ENCODE measurements around the gene TCAF2. TPM values are rescaled to one million over a fixed set of nuclear protein-coding genes. Genes with fewer than 3 reads are reported as not detected.
"Not testable (repeated sequence)": the region's sequence is repeated elsewhere in the genome, so short reads cannot be mapped to it uniquely, and the experiment has no call there.

The TCAF2 gene
- 4.8 TPM for total RNA-seq

DNA sequence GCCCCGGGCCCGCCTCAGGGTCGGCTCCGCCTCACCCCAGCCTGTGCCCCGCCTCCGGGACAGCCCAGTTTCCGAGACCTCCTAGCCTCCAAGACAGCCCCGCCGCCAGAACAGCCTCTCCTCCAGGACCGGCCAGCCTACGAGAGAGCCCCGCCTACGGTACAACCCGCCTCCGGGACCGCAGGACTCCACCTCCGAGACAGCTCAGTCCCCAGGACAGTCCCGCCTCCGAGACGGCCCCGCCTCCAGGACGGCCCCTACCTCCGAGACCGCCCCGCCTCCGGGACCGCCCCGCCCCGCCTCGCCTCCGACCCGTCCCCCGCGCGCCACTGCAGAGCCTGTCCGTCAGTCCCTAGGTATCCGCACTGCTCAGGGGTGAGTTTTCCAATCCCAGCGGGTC, at the start of gene TCAF2:
Gene TCAF2, plus strand, starts transcription at position 329 of the 400 bp plus-strand sequence.
- not testable (repeated sequence) for DNase-seq

DNA sequence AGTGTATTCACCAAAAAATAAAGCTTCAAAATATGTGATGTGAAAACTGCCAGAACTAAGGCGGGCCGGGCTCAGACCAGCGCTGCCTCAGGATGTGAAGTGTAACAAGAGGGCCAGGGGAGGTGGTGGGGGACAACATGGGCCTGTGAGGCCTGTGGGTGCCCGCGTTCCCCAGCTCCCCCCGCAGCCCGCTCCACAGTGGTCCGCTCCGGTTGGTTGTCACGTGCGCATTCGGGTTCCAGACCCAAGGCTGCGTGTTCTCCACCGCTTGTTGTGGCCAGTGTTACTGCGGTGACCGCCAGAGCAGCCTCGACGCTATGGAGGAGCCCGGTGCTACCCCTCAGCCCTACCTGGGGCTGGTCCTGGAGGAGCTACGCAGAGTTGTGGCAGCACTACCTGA, 49.3 kb upstream of the TCAF2 start, which contains the start of gene CTAGE15:
Gene CTAGE15, plus strand, starts transcription at position 301 of the 400 bp plus-strand sequence. Its CDS starts 17 bp downstream, at position 318.
- DNase-seq, result not testable (repeated sequence)

DNA sequence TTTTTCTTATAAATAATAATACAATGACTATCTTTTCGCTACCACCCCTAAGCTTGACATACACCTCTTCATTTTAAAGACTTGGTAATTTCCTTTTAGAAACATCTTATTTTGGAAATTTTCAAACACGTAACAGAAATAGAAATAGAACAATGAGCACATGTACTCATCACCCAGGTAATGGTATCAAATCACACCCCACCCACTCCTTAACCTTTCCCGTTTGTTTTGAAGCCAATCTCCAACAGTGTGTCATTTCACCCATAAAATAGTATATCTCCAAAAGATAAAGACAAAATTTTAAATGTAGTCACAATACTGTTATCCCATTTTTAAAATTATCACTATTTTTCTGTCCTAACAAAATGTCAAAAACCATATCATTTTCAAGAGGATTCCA, 32.6 kb upstream of the TCAF2 start:
- DNase-seq, result not testable (repeated sequence)

- DNase-seq, result not testable (repeated sequence)
Measured at GRCh38 chr7:143589897-143590296, 30.9 kb upstream of the TCAF2 start.

- DNase-seq, result not testable (repeated sequence)
Measured at GRCh38 chr7:143598086-143598485, 22.7 kb upstream of the TCAF2 start.

DNA sequence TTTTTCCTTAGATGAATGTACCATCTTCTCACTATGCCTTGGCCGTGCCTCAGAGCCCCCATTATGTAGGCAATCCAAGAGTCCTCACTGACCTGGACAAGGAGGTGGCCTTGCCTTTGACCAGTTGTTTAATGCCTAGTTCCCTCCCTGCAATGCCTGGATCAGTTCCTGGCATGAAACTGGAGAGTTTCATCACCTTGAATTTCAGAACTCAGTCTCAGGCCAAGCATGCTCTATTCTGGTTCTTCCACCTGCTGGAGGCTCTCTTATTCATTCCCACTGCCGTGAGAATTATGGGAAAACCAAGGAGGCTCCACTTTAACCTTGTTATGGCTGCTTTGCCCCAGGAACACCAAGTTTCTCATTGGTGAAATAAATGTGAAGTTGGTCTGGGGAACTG, 17.2 kb upstream of the TCAF2 start:
- not testable (repeated sequence) for DNase-seq

- DNase-seq, result not testable (repeated sequence)
Measured at GRCh38 chr7:143606088-143606487, 14.7 kb upstream of the TCAF2 start.

DNA sequence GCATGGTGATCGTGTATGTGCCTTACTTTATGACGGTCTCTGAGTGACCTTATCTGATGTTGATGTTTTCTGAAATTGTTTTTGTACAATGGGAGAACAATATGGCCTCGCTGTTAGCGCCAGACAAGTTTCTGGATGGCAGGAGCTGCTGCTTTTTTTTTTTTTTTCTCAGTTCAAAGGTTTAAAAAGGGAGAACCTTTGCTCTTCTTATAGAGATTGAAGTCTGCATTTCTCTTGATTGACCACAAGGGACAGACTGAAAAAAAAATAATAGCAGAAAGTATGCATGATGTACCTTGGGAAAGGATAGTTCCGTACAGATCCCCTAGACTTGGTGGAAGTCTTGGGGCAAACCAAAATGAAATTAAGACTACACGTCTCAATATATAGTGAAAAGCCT, 5.2 kb upstream of the TCAF2 start:
- not testable (repeated sequence) for DNase-seq

- not testable (repeated sequence) for DNase-seq
Measured at GRCh38 chr7:143617204-143617603, 3.6 kb upstream of the TCAF2 start.

GRCh38 chr7:143620058-143620457, 716 bp upstream of the TCAF2 start:
- not testable (repeated sequence) for DNase-seq

- DNase-seq, result not testable (repeated sequence)
Measured at GRCh38 chr7:143621175-143621574, 401 bp downstream of the TCAF2 start.

- not testable (repeated sequence) for DNase-seq
Measured at GRCh38 chr7:143622130-143622529, 1.4 kb downstream of the TCAF2 start.

- DNase-seq, result not testable (repeated sequence)
Measured at GRCh38 chr7:143630653-143631052, 9.9 kb downstream of the TCAF2 start.

GRCh38 chr7:143632506-143632905, 11.7 kb downstream of the TCAF2 start:
- not testable (repeated sequence) for DNase-seq

- not testable (repeated sequence) for DNase-seq
Measured at GRCh38 chr7:143633013-143633618, 12.3 kb downstream of the TCAF2 start.

- not testable (repeated sequence) for DNase-seq
Measured at GRCh38 chr7:143635364-143636240, 14.8 kb downstream of the TCAF2 start.

DNA sequence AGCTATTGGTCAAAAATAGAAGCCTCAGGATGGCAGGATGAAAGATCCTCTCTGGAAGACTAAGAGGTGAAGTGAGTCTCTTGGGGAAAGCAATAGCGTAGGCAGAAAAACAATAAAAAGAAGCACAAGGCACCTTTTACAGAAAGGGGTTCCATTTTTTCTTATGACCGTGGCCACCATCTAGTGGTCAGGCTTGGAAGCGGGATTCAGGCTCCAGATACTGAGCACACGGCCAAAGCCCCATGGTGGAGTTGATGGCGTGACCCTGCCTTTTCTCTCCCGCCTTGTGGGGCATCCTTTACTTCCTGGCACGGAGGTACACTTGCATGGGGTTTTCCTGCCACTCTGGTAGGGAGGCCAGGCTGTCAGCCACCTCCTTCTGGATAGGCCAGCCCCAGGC, 18.6 kb downstream of the TCAF2 start:
- DNase-seq, result not testable (repeated sequence)

GRCh38 chr7:143640528-143641189, 19.9 kb downstream of the TCAF2 start:
- DNase-seq, result not testable (repeated sequence)

DNA sequence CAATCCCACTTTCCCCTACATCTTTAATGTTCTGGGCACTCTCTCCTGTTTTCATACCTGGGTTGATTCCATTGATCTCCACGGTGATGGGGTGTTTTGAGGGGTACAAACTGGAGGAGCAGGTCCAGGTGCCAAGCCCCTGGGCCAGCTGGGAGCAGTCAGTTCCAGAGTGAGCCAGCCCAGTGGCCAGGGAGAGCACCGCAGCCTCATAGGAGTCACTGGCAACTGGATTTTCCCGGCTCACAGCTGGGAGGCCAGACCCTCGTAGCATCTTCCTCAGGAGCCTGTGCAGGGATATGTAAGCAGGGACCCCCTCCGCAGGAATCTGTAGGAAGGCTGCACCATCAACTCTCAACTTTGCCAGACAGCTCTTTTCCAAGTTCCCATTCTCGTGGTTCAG, 25.8 kb downstream of the TCAF2 start:
- DNase-seq, result not testable (repeated sequence)

GRCh38 chr7:143649902-143650301, 29.1 kb downstream of the TCAF2 start:
- not testable (repeated sequence) for DNase-seq

DNA sequence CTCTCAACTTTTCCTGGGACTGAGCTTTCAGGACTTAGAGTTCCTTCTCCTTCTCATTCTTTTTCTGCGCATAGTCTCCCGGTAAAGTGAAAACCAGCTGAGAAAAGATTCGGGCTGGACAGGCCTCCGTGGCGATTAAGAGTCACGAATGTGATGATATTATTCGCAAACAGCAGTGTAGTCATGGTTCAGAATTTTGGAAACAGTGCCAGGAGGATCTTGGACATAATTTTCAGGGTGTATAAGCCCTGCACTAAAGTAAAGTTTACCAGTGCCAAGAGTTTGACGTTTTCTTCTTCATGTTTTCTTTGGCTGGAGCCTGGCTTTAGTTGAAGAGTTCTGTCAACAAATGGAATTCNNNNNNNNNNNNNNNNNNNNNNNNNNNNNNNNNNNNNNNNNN, 29.7 kb downstream of the TCAF2 start:
- DNase-seq, result not testable (repeated sequence)
